Activated CD8-positive, alpha-beta memory T cell treated with anti-CD3 and anti-CD28 coated beads, Interleukin-2, amount 10 ng/mL, durations not matched to agents 7 days and 5 days (primary cell): ENCODE data around the gene FMO1. TPM values are rescaled to one million over a fixed set of nuclear protein-coding genes. Genes with fewer than 3 reads are reported as not detected.

Source experiments
- ATAC-seq: fragments of 150-1000 bp; cut with Tn5 transposase; one replicate; pipeline ENCODE4 v1.10.0; 2021; ENCODE audit warnings: moderate library complexity
- CTCF ChIA-PET: fragments of 350-600 bp; sonication (Branson Sonifier 250); formaldehyde crosslinking; loops from one replicate; lab custom pipeline; 2021; ENCODE audit warnings: antibody characterized with exemption; lab: Charles Lee
- DNase-seq: peaks from one replicate; pipeline ENCODE4 v3.0.0-alpha.2; 2020
- H3K27ac Mint-ChIP-seq: one replicate; pipeline ENCODE4 v1.8.0; 2021; ENCODE audit warnings: mild to moderate bottlenecking, mixed read lengths
- H3K27me3 Mint-ChIP-seq: one replicate; pipeline ENCODE4 v1.8.0; 2021; ENCODE audit warnings: mixed read lengths
- H3K36me3 Mint-ChIP-seq: one replicate; pipeline ENCODE4 v1.8.0; 2021; ENCODE audit warnings: mild to moderate bottlenecking, mixed read lengths
- H3K4me1 Mint-ChIP-seq: one replicate; pipeline ENCODE4 v1.8.0; 2021; ENCODE audit warnings: mixed read lengths
- H3K4me3 Mint-ChIP-seq: one replicate; pipeline ENCODE4 v1.8.0; 2021; ENCODE audit warnings: mild to moderate bottlenecking, moderate library complexity, mixed read lengths
- H3K9me3 Mint-ChIP-seq: one replicate; pipeline ENCODE4 v1.8.0; 2022; ENCODE audit warnings: low read depth, mixed read lengths
- total RNA-seq, 2 experiments: library from RNA; stranded (reverse); gene quantifications; one replicate each; pipeline ENCODE4 v1.2.3, GENCODE V29; 2021

Gene FMO1, protein sequence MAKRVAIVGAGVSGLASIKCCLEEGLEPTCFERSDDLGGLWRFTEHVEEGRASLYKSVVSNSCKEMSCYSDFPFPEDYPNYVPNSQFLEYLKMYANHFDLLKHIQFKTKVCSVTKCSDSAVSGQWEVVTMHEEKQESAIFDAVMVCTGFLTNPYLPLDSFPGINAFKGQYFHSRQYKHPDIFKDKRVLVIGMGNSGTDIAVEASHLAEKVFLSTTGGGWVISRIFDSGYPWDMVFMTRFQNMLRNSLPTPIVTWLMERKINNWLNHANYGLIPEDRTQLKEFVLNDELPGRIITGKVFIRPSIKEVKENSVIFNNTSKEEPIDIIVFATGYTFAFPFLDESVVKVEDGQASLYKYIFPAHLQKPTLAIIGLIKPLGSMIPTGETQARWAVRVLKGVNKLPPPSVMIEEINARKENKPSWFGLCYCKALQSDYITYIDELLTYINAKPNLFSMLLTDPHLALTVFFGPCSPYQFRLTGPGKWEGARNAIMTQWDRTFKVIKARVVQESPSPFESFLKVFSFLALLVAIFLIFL
- not detected for total RNA-seq

DNA sequence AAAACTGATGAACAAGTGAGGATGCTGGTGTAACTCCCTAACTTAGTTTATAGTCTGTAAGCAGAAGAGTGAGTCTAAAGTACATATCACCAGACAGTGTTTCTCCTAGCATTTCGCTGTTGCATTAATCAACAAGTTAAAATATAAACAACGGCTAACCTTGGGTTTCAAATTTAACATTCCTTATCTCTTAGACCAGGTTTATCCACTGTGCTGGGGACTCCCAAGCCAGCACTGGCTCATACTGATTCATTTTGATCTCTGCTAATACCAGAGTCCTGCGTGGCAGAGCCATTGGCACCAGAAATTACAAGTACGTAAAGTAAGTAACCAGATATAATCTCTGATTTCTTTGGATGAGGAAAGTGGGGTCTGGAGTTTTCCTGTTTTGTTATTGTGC is at the start of gene FMO1:
Gene FMO1 (plus strand): TSS at position 193 of the 400 bp plus-strand sequence. CDS start 9,594 bp downstream, outside the sequence.
- ATAC-seq (no peak), DNase-seq (no peak)
- no peak within 1 kb of the TSS for H3K27ac Mint-ChIP-seq
- H3K27me3 Mint-ChIP-seq = peaks cover 50% of the 10 kb centered on the region
- H3K4me1 Mint-ChIP-seq = peaks cover 17% of the 10 kb centered on the region
- no peak within 1 kb of the TSS for H3K4me3 Mint-ChIP-seq
- H3K36me3 Mint-ChIP-seq = no peaks in the 10 kb centered on the region
- H3K9me3 Mint-ChIP-seq = no peaks in the 10 kb centered on the region
- CTCF ChIA-PET = interaction anchor here (1.6 kb wide), 1 partner anchor 65 kb away, joined by 5 read pairs; the partner anchor contains the start of gene FMO4

DNA sequence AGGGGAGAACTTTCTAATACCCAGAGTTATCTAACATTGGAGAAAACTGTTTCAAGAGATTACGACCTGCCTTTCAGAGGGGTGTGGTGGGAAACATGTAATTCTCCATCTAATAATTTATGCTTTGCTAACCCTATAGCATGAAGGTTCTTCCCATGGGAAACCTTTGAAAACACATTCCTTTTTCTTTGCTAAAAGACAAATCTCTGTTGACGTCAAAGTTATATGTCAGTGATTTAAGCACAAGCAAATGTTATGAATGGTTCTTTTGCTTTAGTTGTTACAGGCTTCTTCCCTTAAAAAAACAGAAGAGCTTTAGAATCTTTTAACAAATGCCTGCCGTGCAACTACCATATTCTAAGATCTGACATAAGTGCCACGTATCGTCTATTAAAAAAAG is 44.0 kb upstream of the FMO1 start:
- CTCF ChIA-PET = no interaction called here
- Mint-ChIP-seq H3K4me1 (no peaks in the 10 kb centered on the region), H3K27me3 (peaks cover 26% of the 10 kb centered on the region), H3K9me3 (no peaks in the 10 kb centered on the region), H3K27ac (no peak overlapping the region), H3K4me3 (no peak overlapping the region), H3K36me3 (no peaks in the 10 kb centered on the region)
- ATAC-seq (no peak), DNase-seq (no peak)

DNA sequence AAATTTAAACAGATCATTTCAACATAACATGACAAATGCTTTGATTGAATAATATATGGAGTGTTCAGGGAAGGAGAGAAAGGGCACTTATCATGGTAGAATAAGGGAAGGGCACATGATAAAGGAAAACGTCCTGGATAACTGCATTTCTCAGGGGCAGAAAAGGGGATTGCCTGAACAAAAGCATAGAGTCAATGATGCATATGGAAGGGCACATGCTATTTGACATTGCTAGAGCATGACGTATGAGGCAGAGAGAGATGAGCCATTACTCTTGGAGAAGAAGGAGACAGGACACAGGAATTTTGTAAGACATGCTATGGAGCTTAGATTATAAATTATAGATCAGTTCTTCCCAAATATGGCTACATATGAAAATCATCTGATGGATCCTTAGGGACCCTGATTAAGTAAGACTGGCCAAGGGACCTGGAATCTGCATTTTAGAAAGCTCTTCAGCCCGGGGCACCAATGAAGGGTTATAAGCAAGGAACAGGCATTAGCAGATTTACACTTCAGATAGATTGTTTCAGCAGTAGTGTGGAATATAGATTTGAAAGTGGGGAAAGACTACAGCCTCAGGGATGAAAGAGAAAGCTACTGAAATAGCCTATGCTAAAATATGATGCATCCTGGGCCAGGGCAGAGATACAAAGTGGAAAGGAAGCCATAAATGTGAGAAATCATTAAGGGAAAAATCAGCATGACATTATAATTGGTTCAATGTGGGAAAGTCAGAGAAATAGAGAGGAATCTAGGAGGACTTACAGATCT is 41.9 kb upstream of the FMO1 start:
- H3K9me3 Mint-ChIP-seq = no peaks in the 10 kb centered on the region
- DNase-seq (no peak), ATAC-seq (no peak)
- no peaks in the 10 kb centered on the region for H3K36me3 Mint-ChIP-seq
- H3K27me3 Mint-ChIP-seq = peaks cover 28% of the 10 kb centered on the region
- no peak overlapping the region for H3K4me3 Mint-ChIP-seq
- no peaks in the 10 kb centered on the region for H3K4me1 Mint-ChIP-seq
- no peak overlapping the region for H3K27ac Mint-ChIP-seq
- CTCF ChIA-PET = no interaction called here

DNA sequence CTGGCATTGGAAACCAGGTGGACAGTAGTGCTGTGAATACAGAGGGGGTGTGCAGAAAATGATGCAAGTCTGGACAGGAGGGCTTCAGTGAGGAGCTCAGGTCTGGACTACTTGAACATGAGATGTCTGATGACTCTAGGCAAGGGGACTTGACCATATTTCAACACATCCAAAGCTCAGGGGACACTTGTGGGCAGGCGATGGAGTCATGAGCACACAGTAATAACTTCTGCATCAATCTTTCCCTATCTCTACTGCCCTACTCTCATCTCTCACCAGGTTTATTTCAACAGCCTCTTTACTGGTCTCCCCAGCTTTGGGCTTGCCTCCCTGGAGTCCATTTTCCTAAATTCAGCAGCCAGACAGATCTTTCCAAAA is 41.3 kb upstream of the FMO1 start:
- CTCF ChIA-PET = no interaction called here
- DNase-seq = no peak
- Mint-ChIP-seq H3K4me1 (no peaks in the 10 kb centered on the region), H3K27ac (no peak overlapping the region), H3K9me3 (no peaks in the 10 kb centered on the region), H3K4me3 (no peak overlapping the region), H3K27me3 (peaks cover 28% of the 10 kb centered on the region), H3K36me3 (no peaks in the 10 kb centered on the region)
- no peak for ATAC-seq

DNA sequence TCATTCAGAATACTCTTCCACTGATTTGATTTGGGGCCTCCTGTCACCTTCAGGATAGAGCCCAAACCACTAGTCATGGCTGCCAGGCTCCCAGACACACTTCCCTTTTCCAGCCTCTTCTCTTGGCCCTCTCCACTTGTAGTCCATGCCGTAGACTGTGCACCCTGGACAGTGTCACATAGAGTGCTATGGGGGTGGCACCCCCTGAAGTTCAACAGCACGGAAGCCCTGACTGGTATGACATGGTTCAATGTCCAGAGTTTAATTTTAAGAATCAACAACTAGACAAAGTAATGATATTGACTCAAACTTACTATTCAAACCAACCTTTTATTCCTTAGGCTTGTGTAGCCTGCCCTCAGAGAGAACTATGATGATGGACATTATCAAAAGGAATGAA is 40.9 kb upstream of the FMO1 start:
- H3K36me3 Mint-ChIP-seq = no peaks in the 10 kb centered on the region
- no peaks in the 10 kb centered on the region for H3K9me3 Mint-ChIP-seq
- peaks cover 28% of the 10 kb centered on the region for H3K27me3 Mint-ChIP-seq
- ATAC-seq (no peak), DNase-seq (no peak)
- H3K4me1 Mint-ChIP-seq = no peaks in the 10 kb centered on the region
- H3K4me3 Mint-ChIP-seq = no peak overlapping the region
- H3K27ac Mint-ChIP-seq = no peak overlapping the region
- CTCF ChIA-PET = no interaction called here

DNA sequence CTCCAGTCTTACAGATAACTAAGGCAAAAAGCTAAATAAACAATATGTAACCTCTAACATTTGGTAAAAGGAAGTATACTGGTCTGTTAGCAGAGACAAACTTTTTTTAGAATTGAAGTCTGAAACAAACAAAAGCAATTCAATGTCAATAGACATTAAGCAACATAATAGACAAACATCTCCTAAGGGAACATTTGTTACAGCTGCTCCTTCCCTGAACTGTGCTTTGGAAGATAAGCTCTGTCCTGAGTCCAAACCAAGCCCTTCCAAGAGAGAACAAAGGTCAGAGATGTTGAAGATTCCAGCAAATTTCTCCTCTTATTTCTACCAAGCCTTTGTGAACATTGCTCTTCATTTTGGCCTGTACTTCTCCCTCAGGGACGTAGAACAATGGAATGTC is 37.9 kb upstream of the FMO1 start:
- H3K36me3 Mint-ChIP-seq = no peaks in the 10 kb centered on the region
- CTCF ChIA-PET = no interaction called here

DNA sequence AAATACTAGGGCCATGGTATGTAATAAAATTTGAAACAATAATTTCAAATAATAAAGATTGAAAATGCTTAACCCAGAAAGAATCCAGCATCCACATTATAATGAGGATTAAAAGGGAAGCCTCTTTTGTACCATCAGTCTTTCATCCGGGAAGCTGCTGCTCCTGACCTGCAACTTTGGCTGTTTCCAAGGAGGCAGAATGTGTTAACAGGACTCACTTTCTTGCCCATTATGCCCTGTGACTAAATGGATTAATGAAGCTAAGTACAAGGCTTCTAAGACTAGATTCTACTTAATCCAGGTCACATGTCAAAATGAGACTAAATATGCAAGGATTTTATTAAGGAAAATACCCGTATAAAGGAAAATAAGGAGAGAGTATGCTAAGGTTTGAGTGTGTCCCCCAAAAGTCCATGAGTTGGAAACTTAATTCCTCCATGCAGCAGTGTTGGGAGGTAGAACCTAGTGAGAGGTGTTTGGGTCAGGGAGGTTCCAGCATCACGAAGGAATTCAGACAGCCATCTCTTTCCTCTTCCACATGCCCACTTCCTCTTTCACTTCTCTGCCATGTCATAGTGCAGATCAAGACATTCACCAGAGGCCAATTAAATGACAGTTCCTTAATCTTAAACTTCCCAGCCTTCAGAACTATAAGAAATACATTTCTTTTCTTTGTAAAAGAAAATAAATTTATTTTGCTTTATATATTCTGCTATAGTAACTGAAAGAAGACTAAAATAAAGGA is 35.5 kb upstream of the FMO1 start:
- Mint-ChIP-seq H3K4me1 (no peaks in the 10 kb centered on the region), H3K9me3 (no peaks in the 10 kb centered on the region), H3K4me3 (no peak overlapping the region), H3K27me3 (peaks cover 15% of the 10 kb centered on the region), H3K27ac (no peak overlapping the region), H3K36me3 (no peaks in the 10 kb centered on the region)
- no peak for DNase-seq
- no peak for ATAC-seq
- CTCF ChIA-PET = no interaction called here

More for the DNA sequence above, 37.9 kb upstream of the FMO1 start:
- Mint-ChIP-seq H3K4me3 (no peak overlapping the region), H3K27ac (no peak overlapping the region), H3K9me3 (no peaks in the 10 kb centered on the region), H3K4me1 (no peaks in the 10 kb centered on the region), H3K27me3 (peaks cover 22% of the 10 kb centered on the region)
- no peak for ATAC-seq
- no peak for DNase-seq

DNA sequence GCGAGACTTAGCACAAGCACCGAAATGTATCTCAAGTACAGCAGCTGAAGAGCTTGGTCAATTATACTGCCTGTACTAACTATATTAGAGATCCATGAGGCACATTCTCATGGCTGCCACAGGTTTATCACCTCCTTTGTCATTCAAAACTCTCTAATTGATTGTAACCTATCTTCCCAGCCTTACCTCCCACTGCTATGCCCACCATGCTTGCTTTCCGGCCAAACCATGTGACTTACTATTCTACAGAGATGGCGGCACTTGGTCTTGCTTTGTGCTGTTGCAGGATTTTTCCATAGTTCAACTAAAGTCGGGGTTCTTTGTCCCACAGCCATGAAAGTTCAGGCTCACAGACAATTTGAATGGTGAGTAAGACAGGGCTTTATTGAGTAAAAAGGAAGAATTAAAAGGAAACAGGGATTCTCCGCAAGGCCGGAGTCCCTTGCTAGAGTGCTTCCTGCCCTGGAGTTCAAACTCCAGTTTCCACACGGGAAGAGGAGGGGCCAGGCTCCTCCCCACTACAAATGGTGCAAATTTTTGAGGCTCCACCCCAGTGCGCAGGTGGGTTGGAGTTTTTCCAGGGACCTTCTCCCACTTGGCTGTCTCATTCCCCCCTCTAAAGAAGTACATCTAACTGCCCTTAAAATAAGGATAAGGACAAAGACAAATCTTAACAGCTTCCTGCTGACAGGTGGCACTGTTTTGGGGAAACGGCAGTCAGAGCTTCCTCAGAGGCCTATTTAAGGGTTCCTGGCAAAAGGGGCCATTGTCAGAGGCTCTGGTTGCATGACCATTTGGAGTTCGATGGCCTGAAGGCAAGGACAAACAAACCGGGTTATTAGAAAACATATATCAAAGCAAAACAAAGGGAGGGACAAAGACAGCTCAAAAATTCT is 34.5 kb upstream of the FMO1 start:
- Mint-ChIP-seq H3K9me3 (no peaks in the 10 kb centered on the region), H3K27ac (no peak overlapping the region), H3K4me3 (no peak overlapping the region), H3K27me3 (peaks cover 6% of the 10 kb centered on the region), H3K36me3 (no peaks in the 10 kb centered on the region), H3K4me1 (no peaks in the 10 kb centered on the region)
- DNase-seq = no peak
- CTCF ChIA-PET = no interaction called here
- no peak for ATAC-seq

DNA sequence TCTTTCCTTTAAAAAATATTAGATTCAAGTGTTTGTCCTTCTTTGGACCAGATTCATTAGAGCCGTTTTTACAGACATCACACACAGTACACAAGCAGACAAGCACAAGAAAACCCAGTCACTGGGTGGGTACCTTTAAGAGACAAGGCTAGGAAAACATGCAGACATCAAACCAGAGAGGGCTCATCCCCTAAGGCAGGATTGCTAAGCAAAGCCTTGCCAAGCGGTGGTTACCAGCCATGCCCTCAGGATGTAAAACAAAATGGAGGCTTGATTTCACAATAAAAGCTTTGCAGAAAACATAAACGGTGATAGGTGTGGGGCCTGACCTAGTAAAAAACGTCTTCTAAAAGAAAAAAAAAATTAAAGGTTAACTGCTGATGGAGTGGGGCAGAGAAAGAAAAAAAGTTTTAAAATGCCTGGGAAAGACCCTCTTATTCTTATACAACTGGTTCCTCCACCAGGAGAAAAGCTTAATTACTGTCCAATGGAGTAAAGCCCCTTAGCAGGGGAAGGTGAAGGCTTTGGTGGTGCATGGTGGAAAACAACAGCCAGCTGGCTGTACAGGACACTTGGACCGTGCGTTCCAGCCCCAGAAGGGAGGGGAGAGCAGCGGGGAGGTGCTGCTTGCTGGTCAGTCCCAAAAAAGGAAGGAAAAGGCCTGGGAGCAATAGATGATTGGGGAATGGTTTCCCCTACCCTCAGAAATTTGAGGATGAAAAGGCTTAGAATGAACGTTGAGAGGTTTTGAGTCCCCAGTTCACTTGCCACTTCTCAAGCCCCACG is 30.4 kb upstream of the FMO1 start:
- ATAC-seq = no peak
- no peak for DNase-seq
- CTCF ChIA-PET = interaction anchor here (1.0 kb wide), 1 partner anchor 30 kb away, joined by 4 read pairs; no protein-coding TSS in a partner anchor
- H3K9me3 Mint-ChIP-seq = no peaks in the 10 kb centered on the region
- H3K36me3 Mint-ChIP-seq = no peaks in the 10 kb centered on the region
- no peak overlapping the region for H3K27ac Mint-ChIP-seq
- no peak overlapping the region for H3K4me3 Mint-ChIP-seq
- H3K4me1 Mint-ChIP-seq = no peaks in the 10 kb centered on the region
- peaks cover 10% of the 10 kb centered on the region for H3K27me3 Mint-ChIP-seq

DNA sequence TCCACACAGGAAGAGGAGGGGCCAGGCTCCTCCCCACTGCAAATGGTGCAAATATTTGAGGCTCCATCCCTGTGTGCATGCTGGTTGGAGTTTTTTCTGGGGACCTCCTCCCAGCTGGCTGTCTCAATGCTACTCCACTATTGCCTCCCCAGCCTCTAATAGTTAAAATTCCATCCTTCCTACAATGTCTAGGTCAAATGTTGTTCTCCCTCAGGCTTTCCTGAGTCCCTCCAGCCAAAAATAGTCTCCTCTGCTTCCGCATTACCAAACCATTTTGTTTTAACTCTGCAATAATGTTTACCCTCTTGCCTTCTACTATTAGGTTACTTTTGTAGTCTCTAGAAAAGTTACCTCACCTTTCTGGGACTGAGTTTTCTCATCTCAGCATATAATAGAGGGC is 29.6 kb upstream of the FMO1 start:
- Mint-ChIP-seq H3K4me1 (no peaks in the 10 kb centered on the region), H3K27ac (no peak overlapping the region), H3K36me3 (no peaks in the 10 kb centered on the region), H3K4me3 (no peak overlapping the region), H3K27me3 (peaks cover 10% of the 10 kb centered on the region), H3K9me3 (no peaks in the 10 kb centered on the region)
- no peak for ATAC-seq
- DNase-seq = no peak
- CTCF ChIA-PET = no interaction called here

DNA sequence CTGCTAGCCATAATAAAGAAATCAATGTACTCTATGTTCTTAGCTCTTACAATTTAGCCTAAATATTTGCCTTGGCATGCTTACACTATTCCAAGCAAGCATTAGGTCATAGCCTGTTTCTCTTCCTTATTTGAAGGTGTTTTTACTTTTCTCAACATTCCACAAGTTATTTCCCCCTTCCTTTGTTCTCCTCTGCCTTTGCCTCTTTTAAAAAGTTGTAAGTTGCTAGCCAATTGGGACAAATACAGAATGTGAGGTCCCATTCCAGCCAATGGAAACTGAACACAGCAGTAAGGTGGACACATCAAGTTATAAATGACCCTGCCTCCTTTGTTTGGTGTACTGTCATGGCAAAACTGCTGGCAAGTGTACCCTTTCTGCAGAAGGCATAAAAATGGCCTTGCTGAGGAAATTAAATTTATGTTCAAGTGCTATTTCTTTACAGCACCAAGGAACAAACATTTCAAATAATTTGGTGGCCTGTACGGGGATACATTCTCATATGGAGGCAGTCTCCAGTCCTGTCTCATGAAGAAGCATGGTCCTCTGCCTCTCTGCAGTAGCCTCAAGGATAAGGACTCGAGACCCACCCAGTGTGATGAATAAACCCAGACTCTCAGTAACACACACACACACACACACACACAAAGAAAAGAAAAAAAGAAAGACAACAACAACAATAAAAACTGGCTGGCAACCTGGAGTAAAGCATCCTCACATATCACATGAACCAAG is 28.8 kb upstream of the FMO1 start:
- ATAC-seq = no peak
- Mint-ChIP-seq H3K27me3 (peaks cover 10% of the 10 kb centered on the region), H3K9me3 (no peaks in the 10 kb centered on the region), H3K4me3 (no peak overlapping the region), H3K36me3 (no peaks in the 10 kb centered on the region), H3K27ac (no peak overlapping the region), H3K4me1 (no peaks in the 10 kb centered on the region)
- DNase-seq = no peak
- CTCF ChIA-PET = no interaction called here

DNA sequence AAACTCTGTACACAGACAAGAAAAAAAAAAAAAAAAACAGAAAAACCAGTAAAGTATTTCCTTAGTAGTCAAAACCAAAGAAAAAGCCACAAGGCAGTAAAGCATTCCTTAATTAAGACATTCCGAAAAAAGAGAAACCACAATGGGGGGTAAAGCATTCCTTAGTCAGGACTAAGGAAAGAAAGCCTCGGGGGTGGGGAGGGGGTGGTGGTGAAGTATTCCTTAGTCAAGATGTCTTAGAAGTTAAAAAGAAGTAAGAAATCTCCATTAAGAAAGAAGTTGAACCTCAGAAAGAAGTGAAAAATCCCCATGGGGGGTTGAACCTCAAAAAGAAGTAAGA is 28.2 kb upstream of the FMO1 start:
- H3K4me3 Mint-ChIP-seq = no peak overlapping the region
- H3K27ac Mint-ChIP-seq = no peak overlapping the region
- H3K4me1 Mint-ChIP-seq = no peaks in the 10 kb centered on the region
- H3K36me3 Mint-ChIP-seq = no peaks in the 10 kb centered on the region
- CTCF ChIA-PET = no interaction called here
- DNase-seq (no peak), ATAC-seq (no peak)
- H3K9me3 Mint-ChIP-seq = no peaks in the 10 kb centered on the region
- peaks cover 10% of the 10 kb centered on the region for H3K27me3 Mint-ChIP-seq
